D721Med (cell line): Measurements from ENCODE around the gene TMEM140.

Source experiments
- DNase-seq: peaks from one replicate; pipeline ENCODE4 v3.0.0; 2011; ENCODE audit warnings: low spot score; ENCODE audit not compliant: insufficient read length
- FAIRE-seq: peaks from 2 replicates; lab custom pipeline; 2011; peaks lifted over from hg19 to GRCh38; lab: Jason Lieb, UNC
- TF ChIP-seq, protein P1 (sequence below): IDR thresholded peaks from 2 replicates; pipeline ENCODE4 v1.5.1; 2012; ENCODE audit warnings: mild to moderate bottlenecking, control low read depth; ENCODE audit not compliant: insufficient read depth; ENCODE audit errors: missing control alignments

The TMEM140 gene

DNA sequence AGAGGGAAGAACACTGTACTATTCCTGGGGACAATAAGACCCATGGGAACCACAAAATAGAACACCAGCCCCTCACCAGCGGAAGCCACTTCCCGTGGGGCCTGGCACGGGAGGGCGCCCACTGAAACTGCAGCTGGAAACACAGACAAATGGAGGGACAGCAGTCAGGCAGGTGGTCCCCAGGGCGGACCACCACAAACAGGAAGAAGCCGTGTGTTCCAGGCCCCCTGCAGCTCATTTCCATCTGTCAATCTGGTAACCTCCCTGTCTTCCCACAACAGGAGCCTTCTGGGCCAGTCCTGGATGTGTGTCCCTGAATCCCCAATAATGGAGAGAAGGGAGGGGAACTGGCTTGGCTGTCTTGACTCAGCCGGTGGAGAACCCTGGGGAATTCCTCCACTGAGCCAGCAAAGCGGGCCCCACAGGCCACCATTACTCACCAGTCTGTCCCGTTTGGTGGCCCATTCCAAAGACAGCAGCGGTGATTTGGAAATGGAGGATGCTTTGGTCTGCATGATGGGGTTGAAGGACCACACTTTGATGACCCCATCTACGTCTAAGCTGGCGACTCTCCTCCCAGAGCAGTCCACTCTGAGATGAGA is 46.7 kb downstream of the TMEM140 start:
- TF ChIP-seq, protein P1, sequence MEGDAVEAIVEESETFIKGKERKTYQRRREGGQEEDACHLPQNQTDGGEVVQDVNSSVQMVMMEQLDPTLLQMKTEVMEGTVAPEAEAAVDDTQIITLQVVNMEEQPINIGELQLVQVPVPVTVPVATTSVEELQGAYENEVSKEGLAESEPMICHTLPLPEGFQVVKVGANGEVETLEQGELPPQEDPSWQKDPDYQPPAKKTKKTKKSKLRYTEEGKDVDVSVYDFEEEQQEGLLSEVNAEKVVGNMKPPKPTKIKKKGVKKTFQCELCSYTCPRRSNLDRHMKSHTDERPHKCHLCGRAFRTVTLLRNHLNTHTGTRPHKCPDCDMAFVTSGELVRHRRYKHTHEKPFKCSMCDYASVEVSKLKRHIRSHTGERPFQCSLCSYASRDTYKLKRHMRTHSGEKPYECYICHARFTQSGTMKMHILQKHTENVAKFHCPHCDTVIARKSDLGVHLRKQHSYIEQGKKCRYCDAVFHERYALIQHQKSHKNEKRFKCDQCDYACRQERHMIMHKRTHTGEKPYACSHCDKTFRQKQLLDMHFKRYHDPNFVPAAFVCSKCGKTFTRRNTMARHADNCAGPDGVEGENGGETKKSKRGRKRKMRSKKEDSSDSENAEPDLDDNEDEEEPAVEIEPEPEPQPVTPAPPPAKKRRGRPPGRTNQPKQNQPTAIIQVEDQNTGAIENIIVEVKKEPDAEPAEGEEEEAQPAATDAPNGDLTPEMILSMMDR, result no peak
- DNase-seq, result no peak
- no peak for FAIRE-seq

DNA sequence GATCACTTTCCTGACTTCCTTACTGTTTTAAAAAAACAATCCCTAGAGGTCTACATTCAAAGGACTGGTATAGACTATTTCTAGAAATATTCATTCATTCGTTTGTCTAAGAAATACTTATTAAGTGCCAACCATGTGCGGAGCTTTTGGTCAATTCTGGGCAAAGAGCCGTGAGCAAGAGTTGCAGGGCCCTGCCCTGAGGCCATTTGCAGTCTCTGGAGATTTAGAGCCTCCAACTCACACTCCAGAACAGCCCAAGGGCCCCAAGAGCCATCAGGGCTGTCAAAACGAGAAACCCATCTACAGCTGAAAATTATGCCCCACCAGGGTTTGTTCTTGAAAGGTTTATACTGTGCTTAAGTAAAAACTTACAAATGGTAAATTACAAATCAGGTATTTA is 47.3 kb downstream of the TMEM140 start:
- TF ChIP-seq, protein P1, result no peak
- no peak for FAIRE-seq
- no peak for DNase-seq

DNA sequence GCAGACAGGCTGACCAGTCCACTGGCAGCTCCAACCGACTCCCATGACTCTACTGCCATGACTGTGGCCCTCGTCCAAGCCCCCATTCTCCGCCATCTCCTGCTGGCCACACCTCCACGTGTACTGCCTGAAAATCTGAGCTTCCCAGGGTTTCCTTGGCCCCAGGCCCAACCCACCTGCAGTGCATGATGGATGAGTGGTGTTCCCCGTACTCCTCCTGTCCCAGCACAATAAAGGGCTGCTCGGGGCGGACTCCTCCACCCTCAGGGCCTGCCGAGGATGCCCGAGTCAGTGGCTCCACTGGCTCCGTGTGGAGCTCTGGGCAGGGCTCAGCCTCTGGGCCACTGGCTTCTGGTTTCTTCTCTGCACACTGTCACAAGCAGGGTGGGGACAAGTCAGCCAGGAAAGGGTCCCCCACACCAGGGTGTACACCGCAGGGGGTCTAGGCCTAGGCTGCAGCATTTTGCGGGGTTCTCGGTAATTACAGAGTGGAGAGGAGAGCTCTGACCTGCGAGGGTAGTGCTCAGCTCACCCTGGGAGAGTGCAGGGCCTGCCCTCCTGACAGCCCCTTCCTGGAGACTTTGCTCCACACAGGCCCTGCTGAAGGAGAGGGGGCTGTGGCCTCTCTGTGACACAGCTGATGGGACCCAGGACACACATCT is 48.2 kb downstream of the TMEM140 start:
- TF ChIP-seq, protein P1, result no peak
- no peak for FAIRE-seq
- no peak for DNase-seq

DNA sequence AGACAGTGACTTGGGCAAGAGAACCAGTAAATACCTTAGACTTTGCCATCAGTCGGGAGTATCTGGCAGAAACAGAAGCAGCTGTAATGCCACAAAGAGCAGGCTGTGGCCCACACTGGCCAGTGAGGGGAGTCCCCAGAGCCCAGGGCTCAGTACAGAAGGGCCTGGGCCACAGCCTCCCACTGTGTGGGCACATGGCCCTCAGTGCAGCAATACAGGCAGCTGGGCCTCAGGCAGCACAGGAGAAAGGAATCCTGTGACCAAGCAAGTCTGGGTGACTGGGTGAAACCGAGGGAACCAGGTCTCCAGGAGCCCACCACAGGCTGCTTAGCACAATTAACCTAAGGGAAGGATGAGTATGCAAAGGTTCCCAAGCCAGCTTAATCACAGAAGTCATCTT is 49.5 kb downstream of the TMEM140 start:
- FAIRE-seq, result no peak
- DNase-seq, result no peak

DNA sequence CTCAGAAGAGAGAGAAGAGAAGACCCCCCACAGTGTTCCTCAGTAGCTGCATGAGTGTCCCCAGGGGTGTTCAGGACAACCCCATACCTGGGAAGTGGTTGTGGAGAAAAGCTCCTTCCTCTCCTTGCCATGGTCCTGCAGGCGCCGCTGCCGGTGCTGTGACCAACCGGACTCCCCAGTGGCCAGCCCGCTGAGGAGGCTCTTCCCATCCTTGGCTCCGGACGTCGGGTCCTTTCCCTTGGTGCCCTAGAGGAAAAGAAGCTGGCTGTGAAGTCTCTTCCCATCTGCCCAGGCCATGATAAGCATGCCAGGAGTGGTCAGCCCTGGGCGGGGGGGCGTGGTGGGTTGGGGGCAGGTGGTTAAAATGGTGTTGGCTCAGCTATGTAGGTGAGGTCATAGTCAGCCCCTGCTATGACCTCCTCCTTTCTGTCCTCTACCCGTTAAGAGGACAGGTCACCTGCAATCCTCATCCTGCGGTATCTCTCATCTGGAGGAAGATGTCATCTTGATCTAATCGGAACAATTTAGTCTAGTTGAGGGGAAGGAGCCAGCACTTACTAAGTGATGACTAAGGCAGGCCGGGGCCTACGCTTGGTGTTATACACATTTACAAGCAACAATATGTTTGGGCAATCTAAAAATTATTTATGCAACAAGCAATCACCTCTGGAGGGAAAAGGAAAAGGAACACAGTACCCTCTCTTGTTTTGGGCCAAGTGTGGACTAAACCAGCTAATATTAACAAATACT is 50.2 kb downstream of the TMEM140 start:
- DNase-seq (no peak), FAIRE-seq (no peak)
- TF ChIP-seq, protein P1, result no peak

More for the DNA sequence above, 49.5 kb downstream of the TMEM140 start:
- TF ChIP-seq, protein P1, result no peak

DNA sequence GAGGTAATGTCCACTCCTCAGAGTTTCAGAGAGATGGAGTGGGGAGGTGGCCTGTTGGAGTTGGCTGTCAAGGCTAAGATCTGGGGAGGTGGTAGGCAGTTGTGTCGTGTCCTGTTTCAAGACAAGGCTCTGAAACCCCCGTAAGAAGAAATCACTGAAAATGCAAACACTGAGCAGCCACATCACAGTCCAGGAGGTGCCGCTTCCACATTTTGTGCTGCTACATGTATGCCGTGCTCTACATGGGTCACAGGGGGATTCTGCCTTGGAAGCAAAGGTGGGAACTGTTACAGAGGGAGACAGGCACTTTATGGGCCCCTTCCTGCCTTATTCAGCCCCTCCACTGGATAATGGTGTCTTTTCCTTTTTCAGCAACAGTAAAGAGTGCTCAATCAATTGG is 51.6 kb downstream of the TMEM140 start:
- FAIRE-seq, result no peak
- DNase-seq, result no peak
- TF ChIP-seq, protein P1, result no peak
